ENCODE data around the gene SLC6A20. TPM values are rescaled to one million over a fixed set of nuclear protein-coding genes. Genes with fewer than 3 reads are reported as not detected.

SLC6A20 gene
- total RNA-seq, 1 experiment from 2014 or later, result not detected

DNA sequence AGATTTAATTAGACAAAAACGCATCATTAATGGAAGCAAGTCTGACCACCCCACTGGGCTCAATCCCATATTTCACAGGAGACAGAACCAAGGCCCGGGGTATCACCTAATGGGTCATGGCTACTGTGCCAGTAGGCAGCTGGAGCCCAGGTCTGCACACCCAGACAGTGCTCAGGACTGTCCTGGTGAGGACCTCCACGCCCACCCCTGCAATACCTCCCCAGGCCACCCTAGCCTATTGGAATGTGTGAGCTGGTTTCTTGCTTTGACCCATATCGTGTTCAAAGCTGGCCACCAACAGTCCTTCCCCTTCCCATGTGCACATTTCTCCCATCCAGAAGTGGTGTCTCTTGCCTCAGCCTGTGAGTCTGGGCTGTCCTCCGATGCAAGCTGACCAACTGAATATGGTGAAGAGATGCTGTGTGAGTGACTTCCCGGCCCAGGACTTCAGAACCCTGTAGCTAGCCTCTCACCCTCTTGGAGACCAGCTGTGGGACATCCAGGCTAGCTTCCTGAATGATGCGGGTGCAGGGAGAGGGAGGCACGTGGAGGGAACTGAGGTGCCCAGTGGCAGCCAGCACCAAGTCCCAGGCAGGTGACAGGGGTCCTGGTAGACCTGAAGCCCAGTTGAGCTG is 19.1 kb downstream of the SLC6A20 start:
- no TSS peak for BruUV-seq (replicated peaks)
- Mint-ChIP-seq H3K4me1 (ENCODE audit: insufficient read depth, unreplicated experiment) (no peaks in the 10 kb centered on the region), H3K4me3 (ENCODE audit: unreplicated experiment) (no peak overlapping the region), H3K27me3 (ENCODE audit: insufficient read depth, unreplicated experiment) (peaks cover 42% of the 10 kb centered on the region), H3K27ac (ENCODE audit: low read depth, unreplicated experiment) (no peak overlapping the region), H3K9me3 (ENCODE audit: unreplicated experiment) (no peaks in the 10 kb centered on the region), H3K36me3 (ENCODE audit: insufficient read depth, unreplicated experiment) (no peaks in the 10 kb centered on the region)
- intact Hi-C loops (cut with micrococcal nuclease), result no loop called here
- TF ChIP-seq, protein P1, sequence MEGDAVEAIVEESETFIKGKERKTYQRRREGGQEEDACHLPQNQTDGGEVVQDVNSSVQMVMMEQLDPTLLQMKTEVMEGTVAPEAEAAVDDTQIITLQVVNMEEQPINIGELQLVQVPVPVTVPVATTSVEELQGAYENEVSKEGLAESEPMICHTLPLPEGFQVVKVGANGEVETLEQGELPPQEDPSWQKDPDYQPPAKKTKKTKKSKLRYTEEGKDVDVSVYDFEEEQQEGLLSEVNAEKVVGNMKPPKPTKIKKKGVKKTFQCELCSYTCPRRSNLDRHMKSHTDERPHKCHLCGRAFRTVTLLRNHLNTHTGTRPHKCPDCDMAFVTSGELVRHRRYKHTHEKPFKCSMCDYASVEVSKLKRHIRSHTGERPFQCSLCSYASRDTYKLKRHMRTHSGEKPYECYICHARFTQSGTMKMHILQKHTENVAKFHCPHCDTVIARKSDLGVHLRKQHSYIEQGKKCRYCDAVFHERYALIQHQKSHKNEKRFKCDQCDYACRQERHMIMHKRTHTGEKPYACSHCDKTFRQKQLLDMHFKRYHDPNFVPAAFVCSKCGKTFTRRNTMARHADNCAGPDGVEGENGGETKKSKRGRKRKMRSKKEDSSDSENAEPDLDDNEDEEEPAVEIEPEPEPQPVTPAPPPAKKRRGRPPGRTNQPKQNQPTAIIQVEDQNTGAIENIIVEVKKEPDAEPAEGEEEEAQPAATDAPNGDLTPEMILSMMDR (IDR thresholded peaks at IDR 0.05; ENCODE audit: unreplicated experiment), result no peak
- DNase-seq (ENCODE audit: unreplicated experiment), result no peak
- ChIA-PET CTCF (interaction anchor here (1.2 kb wide), 1 partner anchor 15 kb away, joined by 4 read pairs; no protein-coding TSS in a partner anchor), POLR2A (no interaction called here)

DNA sequence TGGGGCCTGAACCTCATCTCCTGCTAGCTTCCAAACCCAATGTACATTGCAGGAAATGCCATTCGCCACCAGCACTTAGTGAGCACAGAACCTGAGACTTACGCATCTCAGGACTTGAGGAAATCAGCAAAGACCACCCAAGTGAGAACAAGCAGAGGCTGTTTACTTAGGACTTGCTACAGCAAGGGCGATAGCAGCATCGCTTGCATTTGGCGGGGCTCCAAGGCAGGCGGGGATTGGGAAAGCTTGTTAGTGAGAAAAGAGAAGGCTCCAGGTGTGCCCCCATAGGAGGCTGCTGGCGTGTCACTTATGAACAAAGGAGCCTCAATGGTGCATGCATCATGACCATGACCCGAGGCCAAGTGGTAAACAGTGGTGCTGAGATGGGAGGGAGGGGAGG is 19.7 kb downstream of the SLC6A20 start:
- intact Hi-C loops (cut with micrococcal nuclease), result no loop called here
- H3K9me3 Mint-ChIP-seq (ENCODE audit: unreplicated experiment), result no peaks in the 10 kb centered on the region
- BruUV-seq (replicated peaks), result no TSS peak
- peaks cover 48% of the 10 kb centered on the region for H3K27me3 Mint-ChIP-seq (ENCODE audit: insufficient read depth, unreplicated experiment)
- CTCF ChIA-PET, result interaction anchor here (3.3 kb wide), 1 partner anchor 14 kb away, joined by 20 read pairs; no protein-coding TSS in a partner anchor
- no peak overlapping the region for H3K27ac Mint-ChIP-seq (ENCODE audit: low read depth, unreplicated experiment)
- H3K4me3 Mint-ChIP-seq (ENCODE audit: unreplicated experiment), result no peak overlapping the region
- H3K36me3 Mint-ChIP-seq (ENCODE audit: insufficient read depth, unreplicated experiment), result no peaks in the 10 kb centered on the region
- no peak for DNase-seq (ENCODE audit: unreplicated experiment)
- POLR2A ChIA-PET, result interaction anchor here (0.7 kb wide), 1 partner anchor 34 kb away, joined by 3 read pairs; no protein-coding TSS in a partner anchor
- TF ChIP-seq, protein P1 (IDR thresholded peaks at IDR 0.05; ENCODE audit: unreplicated experiment), result no peak
- H3K4me1 Mint-ChIP-seq (ENCODE audit: insufficient read depth, unreplicated experiment), result no peaks in the 10 kb centered on the region

DNA sequence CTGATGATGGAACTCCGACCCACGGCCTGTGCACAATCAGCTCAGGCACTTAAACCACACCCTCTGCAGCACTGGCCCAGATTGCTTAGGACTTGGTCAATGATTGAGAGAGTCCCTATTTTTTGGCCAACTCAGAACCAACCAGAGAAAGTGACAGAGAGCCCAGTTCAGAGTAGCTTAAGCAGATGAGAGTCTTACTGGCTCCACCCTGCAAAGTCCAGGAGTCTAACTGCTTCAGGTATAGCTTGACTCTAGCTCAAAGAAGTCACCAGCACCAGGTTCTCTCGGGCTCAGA is 20.1 kb downstream of the SLC6A20 start:
- Mint-ChIP-seq H3K4me3 (ENCODE audit: unreplicated experiment) (no peak overlapping the region), H3K27me3 (ENCODE audit: insufficient read depth, unreplicated experiment) (peaks cover 51% of the 10 kb centered on the region), H3K9me3 (ENCODE audit: unreplicated experiment) (no peaks in the 10 kb centered on the region), H3K4me1 (ENCODE audit: insufficient read depth, unreplicated experiment) (no peaks in the 10 kb centered on the region), H3K36me3 (ENCODE audit: insufficient read depth, unreplicated experiment) (no peaks in the 10 kb centered on the region), H3K27ac (ENCODE audit: low read depth, unreplicated experiment) (no peak overlapping the region)
- ChIA-PET POLR2A (interaction anchor here (0.7 kb wide), 1 partner anchor 35 kb away, joined by 3 read pairs; no protein-coding TSS in a partner anchor), CTCF (interaction anchor here (3.3 kb wide), 1 partner anchor 14 kb away, joined by 20 read pairs; no protein-coding TSS in a partner anchor)
- intact Hi-C loops (cut with micrococcal nuclease), result no loop called here
- no TSS peak for BruUV-seq (replicated peaks)
- DNase-seq (ENCODE audit: unreplicated experiment), result no peak
- TF ChIP-seq, protein P1 (IDR thresholded peaks at IDR 0.05; ENCODE audit: unreplicated experiment), result no peak

DNA sequence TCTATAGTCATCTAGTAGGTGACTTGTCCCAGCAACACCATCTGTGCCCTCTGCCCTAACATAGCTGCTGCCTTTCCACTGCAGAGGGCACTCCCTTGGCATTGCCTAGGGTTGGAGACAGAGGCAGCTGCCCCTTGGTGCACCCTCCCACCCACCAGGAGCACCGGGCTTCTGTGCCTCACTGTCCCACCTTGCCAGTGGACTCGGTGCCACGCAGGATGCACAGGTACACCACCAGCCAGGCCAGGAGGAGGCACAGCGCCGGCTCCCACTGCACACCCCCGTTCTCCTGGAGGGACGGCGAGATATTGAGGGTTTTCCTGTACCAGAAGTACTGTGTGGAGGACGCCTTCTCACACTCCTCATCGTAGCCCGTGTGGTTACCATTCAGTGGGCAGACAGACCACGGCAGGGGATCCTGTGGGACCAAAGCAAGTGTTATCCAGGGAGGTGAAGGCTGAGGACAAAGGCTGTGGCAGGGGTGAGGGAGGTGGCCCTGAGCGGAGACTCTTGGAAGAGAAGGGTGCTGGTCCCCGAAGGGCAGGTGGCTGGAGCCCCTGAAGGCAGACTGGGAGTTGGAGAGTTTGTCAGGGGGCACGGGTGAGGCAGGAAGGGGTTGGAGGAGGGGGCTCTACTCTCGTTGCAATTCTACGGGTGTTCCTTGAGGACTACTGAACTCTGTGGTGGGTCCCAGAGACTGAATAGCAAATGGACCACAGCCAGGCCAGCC is 20.6 kb downstream of the SLC6A20 start:
- no peak overlapping the region for H3K27ac Mint-ChIP-seq (ENCODE audit: low read depth, unreplicated experiment)
- H3K4me3 Mint-ChIP-seq (ENCODE audit: unreplicated experiment), result no peak overlapping the region
- ChIA-PET POLR2A (interaction anchor here (0.7 to 1.1 kb wide), 2 partner anchors 35 to 42 kb away, joined by 3 read pairs; no protein-coding TSS in a partner anchor), CTCF (interaction anchor here (2.2 to 3.3 kb wide), 2 partner anchors 14 to 56 kb away, joined by 9 to 20 read pairs; no protein-coding TSS in a partner anchor)
- no peaks in the 10 kb centered on the region for H3K4me1 Mint-ChIP-seq (ENCODE audit: insufficient read depth, unreplicated experiment)
- no peaks in the 10 kb centered on the region for H3K9me3 Mint-ChIP-seq (ENCODE audit: unreplicated experiment)
- intact Hi-C loops (cut with micrococcal nuclease), result no loop called here
- H3K27me3 Mint-ChIP-seq (ENCODE audit: insufficient read depth, unreplicated experiment), result peaks cover 57% of the 10 kb centered on the region
- BruUV-seq (replicated peaks), result no TSS peak
- DNase-seq (ENCODE audit: unreplicated experiment), result no peak
- no peaks in the 10 kb centered on the region for H3K36me3 Mint-ChIP-seq (ENCODE audit: insufficient read depth, unreplicated experiment)
- TF ChIP-seq, protein P1 (IDR thresholded peaks at IDR 0.05; ENCODE audit: unreplicated experiment), result no peak

Measured in MCF 10A (cell line).